Measurements from ENCODE around the gene CD151.

The CD151 gene

GRCh38 chr11:827146-827896 lies 5.4 kb upstream of the CD151 start:
- DNase-seq (ENCODE audit: low read depth): no peak
- H3K4me3 ChIP-seq (ENCODE audit: low read depth, low read length): peak overlapping the region; percentile 29

DNA sequence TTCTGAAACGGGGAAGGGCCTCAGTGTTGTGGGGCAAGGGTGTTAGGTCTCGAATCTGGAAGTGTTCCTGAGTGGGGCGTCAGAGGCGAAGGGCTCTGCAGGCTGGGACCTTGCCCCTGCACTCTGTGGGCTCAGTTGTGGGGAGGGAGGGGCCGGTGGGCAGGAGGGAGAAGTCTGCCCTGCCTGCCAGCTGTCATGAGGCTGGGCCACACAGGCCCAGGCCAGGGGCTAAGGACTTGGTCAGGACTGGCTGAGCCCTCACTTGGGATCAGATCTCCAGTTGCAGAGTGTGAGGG lies 4.9 kb upstream of the CD151 start, which contains the start of gene CRACR2B:
Gene CRACR2B, plus strand, starts transcription at position 23 of the 296 bp plus-strand sequence. CDS start 689 bp downstream, outside the sequence.
- H3K4me3 ChIP-seq (ENCODE audit: low read depth, low read length): peak within 1 kb of the TSS; percentile 29
- no peak for DNase-seq (ENCODE audit: low read depth)

DNA sequence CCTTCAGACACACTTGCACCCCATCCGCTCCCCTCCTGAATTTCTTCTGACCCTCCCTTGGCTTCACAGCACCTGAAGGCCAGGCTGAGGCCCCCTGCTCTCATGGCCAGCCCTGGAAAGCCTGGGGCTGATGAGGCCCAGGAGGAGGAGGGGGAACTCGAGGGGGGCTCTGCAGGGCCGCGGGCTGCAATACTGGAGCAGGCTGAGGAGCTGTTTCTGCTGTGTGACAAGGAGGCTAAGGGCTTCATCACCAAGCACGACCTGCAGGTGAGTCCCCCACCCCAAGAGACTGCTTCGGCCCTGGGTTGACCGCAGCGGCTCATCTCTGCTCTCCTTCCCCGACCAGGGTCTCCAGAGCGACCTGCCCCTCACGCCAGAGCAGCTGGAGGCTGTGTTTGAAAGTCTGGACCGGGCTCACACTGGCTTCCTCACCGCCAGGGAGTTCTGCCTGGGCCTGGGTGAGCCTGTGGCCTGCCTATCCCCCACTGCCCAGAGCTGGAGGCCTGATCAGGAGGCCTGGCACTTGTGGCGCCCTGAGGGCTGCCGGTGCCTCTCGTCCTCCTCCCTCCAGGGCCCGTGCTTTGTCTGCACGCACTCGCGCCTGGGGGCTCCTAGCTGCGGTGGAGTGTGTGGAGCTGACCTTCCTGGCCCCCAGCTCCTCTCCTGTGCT lies 4.1 kb upstream of the CD151 start:
- no peak overlapping the region for H3K4me3 ChIP-seq (ENCODE audit: low read depth, low read length)
- DNase-seq (ENCODE audit: low read depth): no peak

DNA sequence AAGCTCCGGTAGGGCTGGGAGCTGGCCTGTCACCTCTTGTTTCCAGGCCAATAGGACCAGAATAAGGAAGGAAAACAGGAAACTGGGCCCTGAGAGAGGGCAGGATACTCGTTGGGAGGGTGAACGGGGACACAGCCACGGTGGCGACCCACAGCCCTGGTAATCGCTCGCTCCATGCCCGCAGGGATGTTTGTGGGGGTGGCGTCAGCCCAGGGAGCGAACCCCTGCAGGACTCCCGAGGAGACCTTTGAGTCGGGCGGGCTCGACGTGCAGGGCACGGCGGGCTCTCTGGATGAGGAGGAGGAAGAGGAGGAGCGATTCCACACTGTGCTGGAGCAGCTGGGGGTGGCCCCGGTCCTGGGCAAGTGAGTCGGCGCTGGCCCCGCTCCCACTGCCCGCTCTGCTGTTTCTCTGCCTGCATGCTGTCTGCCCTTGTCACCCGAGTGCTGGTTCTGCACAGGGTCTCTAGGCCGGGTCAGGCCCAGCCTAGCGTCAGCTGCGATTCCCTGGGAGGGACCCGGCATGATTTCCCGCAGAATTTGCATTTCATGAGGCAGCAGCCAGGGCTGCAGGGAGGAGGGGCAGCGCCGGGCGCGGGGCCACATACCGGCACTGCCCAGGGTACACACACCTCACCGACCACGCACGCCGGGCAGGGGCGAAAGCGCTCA lies 3.4 kb upstream of the CD151 start:
- no peak for DNase-seq (ENCODE audit: low read depth)
- H3K4me3 ChIP-seq (ENCODE audit: low read depth, low read length): peak overlapping the region; percentile 42

GRCh38 chr11:829847-830294 lies 2.9 kb upstream of the CD151 start:
- no peak for DNase-seq (ENCODE audit: low read depth)
- peak overlapping the region; percentile 42 for H3K4me3 ChIP-seq (ENCODE audit: low read depth, low read length)

DNA sequence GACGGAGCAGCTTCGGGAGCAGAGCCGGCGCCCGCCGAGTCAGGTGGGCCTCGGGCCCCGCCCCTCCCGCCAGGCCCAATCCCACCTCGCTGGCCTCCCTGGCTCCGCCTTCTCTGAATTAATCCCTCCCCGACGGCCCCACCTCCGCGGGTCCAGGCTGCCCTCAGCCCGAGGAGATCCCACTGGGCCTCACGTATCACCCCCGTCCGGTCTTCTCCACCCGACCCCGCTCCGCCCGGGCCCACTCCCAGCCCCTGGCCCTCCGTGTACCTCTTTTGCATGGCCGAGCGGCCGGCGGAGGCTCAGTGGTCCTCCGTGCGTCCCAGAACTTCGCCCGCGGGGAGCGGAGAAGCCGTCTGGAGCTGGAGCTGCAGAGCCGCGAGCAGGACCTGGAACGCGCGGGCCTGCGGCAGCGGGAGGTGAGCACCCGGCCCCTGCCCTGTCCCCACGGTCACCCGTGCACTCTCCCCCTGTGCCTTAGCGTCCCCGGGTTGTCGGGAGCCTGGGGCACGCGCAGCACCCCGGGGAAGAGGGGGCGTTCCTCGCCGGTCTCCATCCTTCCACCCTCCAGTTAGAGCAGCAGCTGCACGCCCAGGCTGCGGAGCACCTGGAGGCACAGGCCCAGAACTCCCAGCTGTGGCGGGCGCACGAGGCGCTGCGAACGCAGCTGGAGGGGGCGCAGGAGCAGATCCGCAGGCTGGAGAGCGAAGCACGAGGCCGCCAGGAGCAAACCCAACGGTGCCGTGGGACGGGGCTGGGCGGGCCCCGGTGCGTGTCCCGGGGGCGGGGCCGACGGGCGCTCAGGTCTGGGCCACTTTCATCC lies 2.2 kb upstream of the CD151 start:
- peak overlapping the region; percentile 42 for H3K4me3 ChIP-seq (ENCODE audit: low read depth, low read length)
- no peak for DNase-seq (ENCODE audit: low read depth)

GRCh38 chr11:831118-831864 lies 1.5 kb upstream of the CD151 start:
- DNase-seq (ENCODE audit: low read depth): no peak
- peak overlapping the region; percentile 42 for H3K4me3 ChIP-seq (ENCODE audit: low read depth, low read length)

- peak overlapping the region; percentile 48 for H3K4me3 ChIP-seq (ENCODE audit: low read depth, low read length)
- DNase-seq (ENCODE audit: low read depth): no peak
These were observed 707 bp upstream of the CD151 start for GRCh38 chr11:831961-832528.

GRCh38 chr11:833114-833791 lies 501 bp downstream of the CD151 start:
- DNase-seq (ENCODE audit: low read depth): no peak
- H3K4me3 ChIP-seq (ENCODE audit: low read depth, low read length): peak overlapping the region; percentile 78

DNA sequence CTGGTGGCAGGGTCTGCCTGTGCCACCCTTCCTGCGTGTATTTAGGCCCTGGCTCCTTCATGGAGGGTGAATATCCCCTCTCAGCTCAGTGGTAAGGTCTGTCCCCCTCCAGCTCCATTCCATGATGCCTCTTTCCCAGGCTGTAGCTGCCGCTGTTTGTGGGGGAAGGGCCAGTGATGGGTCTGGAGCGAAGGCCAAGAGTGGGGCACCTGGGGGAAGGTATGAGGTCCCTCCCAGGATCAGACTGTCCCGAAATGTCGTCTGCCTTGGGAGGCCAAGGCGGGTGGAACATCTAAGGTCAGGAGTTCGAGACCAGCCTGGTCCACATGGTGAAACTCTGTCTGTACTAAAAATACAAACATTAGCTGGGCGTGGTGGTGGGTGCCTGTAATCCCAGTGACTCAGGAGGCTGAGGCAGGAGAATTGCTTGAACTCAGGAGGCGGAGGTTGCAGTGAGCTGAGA lies 1.1 kb downstream of the CD151 start:
- H3K4me3 ChIP-seq (ENCODE audit: low read depth, low read length): peak overlapping the region; percentile 78
- no peak for DNase-seq (ENCODE audit: low read depth)

- peak overlapping the region; percentile 78 for H3K4me3 ChIP-seq (ENCODE audit: low read depth, low read length)
- no peak for DNase-seq (ENCODE audit: low read depth)
These were observed 1.9 kb downstream of the CD151 start for GRCh38 chr11:834371-835316.

DNA sequence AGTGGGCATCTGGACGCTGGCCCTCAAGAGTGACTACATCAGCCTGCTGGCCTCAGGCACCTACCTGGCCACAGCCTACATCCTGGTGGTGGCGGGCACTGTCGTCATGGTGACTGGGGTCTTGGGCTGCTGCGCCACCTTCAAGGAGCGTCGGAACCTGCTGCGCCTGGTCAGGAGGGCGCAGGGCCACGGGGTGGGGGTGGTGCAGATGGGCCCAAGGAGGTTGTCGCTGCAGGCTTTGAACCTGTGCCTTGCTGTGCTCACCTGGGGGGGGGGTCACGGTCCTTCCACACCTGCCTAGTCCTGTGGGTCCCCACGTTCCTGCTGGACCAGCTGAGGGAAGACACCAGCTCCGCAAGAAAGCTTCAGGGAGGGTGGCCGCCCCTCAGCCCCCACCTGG lies 3.5 kb downstream of the CD151 start:
- no peak for DNase-seq (ENCODE audit: low read depth)
- H3K4me3 ChIP-seq (ENCODE audit: low read depth, low read length): no peak overlapping the region

DNA sequence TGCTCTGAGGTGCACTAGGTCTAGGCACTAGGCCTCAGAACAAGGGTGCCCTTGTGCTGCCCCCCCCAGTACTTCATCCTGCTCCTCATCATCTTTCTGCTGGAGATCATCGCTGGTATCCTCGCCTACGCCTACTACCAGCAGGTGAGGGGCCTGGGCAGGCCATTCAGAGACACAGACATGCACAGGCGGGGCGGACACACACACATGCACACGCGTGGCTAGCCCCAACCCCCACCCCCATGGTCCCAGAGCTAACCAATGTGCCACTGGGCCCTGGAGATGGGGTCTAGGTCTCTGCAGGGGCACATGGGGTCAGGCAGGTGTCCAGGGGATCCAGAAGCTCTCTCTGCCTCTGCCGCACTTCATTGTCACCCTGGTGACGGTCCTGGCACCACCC lies 3.9 kb downstream of the CD151 start:
- H3K4me3 ChIP-seq (ENCODE audit: low read depth, low read length): no peak overlapping the region
- DNase-seq (ENCODE audit: low read depth): no peak

DNA sequence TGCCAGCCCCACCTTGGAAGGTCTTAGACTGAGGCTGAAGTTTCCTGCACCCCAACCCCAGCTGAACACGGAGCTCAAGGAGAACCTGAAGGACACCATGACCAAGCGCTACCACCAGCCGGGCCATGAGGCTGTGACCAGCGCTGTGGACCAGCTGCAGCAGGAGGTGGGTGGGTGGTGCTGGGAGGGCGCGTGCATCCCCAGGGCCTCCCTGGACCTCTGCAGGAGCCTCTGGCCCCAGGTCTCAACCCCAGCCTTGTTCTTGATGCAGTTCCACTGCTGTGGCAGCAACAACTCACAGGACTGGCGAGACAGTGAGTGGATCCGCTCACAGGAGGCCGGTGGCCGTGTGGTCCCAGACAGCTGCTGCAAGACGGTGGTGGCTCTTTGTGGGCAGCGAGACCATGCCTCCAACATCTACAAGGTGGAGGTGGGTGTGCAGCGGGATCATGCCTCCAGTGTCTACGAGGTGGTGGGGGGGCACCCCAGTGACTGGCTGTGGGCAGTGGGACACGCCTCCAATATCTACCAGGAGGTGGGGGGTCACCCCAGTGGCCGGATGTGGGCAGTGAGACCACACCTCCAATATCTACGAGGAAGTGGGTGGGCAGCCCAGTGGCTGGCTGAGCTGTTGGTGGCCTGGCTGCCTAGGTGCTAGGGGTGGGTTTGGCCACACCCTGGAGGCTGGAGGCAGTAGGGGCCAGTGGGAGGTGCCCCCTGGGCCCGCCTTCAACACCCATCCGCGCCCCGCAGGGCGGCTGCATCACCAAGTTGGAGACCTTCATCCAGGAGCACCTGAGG lies 4.6 kb downstream of the CD151 start:
- no peak overlapping the region for H3K4me3 ChIP-seq (ENCODE audit: low read depth, low read length)
- no peak for DNase-seq (ENCODE audit: low read depth)

DNA sequence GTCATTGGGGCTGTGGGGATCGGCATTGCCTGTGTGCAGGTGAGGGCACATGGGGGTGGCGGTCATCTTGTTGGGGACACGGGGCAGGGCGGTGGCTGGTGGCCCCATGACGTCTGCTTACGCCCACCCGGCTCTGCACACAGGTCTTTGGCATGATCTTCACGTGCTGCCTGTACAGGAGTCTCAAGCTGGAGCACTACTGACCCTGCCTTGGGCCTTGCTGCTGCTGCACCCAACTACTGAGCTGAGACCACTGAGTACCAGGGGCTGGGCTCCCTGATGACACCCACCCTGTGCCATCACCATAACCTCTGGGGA lies 5.2 kb downstream of the CD151 start:
- DNase-seq (ENCODE audit: low read depth): no peak

DNA sequence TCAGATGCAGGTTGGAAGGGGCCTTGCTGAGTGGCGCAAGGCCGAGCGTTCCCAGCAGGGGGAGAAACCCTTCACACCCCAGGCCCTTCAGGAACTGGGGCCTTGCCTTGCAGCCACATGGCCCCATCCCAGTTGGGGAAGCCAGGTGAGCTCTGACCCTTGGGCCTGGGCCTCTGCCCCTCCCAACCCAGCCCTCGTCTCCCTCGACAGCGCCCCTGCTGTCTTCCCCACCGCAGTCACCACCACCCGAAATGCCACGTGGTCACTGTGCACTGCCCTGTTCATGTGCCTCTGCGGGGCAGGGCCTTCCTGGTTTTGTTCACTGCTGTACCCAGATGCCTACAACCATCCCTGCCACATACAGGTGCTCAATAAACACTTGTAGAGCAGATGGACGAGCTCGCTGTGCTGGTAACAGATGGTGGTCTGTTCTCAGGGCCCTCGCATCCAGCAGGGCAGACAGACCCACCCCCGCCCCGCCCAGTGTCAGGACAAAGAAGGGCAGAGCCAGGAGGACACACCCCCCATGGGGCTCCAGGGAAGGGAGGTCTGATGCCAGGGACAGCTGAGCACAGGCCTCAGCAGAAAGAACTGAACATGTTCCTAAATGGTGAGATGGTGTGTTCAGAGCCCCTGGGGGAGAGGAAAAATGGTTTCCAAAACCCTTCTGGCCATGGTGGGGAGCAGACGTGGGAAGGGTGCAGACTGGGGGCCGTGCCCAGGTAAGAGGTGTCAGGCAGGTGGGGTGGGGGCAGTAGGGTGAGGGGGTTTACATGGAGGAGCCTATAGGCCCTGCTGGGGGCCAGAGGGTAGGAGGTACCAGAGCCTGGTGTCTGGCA lies 5.9 kb downstream of the CD151 start:
- DNase-seq (ENCODE audit: low read depth): no peak
- H3K4me3 ChIP-seq (ENCODE audit: low read depth, low read length): no peak overlapping the region

More for the DNA sequence above, 5.2 kb downstream of the CD151 start:
- no peak overlapping the region for H3K4me3 ChIP-seq (ENCODE audit: low read depth, low read length)
